SK-N-SH (cell line): Measurements from ENCODE around the gene LMO3.

Experiments used
- CTCF ChIP-seq: fragments of 200-600 bp; sonication (generic); IDR thresholded peaks from 2 replicates; pipeline ENCODE4 v1.6.1; 2017; ENCODE audit warnings: antibody characterized with exemption, mild to moderate bottlenecking, moderate library complexity
- EP300 ChIP-seq, 2 experiments: IDR thresholded peaks; 2 replicates each; pipeline versions ENCODE4 v1.4.0 to v1.6.1; 2012; ENCODE audit warnings: borderline replicate concordance in 1 of 2, low read depth in 1 of 2, low read length in 1 of 2
- EZH2phosphoT487 ChIP-seq: fragments of 200-600 bp; sonication (generic); IDR thresholded peaks from 2 replicates; pipeline ENCODE4 v1.6.1; 2017; ENCODE audit warnings: low read depth, mixed run types, mild to moderate bottlenecking, antibody characterized with exemption, moderate library complexity, borderline replicate concordance
- FOXM1 ChIP-seq: IDR thresholded peaks from 2 replicates; pipeline ENCODE4 v1.4.0; 2012; ENCODE audit warnings: low read depth, mild to moderate bottlenecking
- GABPA ChIP-seq: IDR thresholded peaks from 2 replicates; pipeline ENCODE4 v1.4.0; 2012; ENCODE audit warnings: low read depth, mild to moderate bottlenecking
- JUND ChIP-seq: IDR thresholded peaks from 2 replicates; pipeline ENCODE4 v1.4.0; 2012
- MAX ChIP-seq: IDR thresholded peaks from 2 replicates; pipeline ENCODE4 v1.4.0; 2012; ENCODE audit warnings: low read depth
- POLR2AphosphoS5 ChIP-seq: IDR thresholded peaks from 2 replicates; pipeline ENCODE4 v1.6.1; 2012; ENCODE audit warnings: low read depth, low read length
- RAD21 ChIP-seq: IDR thresholded peaks from 2 replicates; pipeline ENCODE4 v1.6.1; 2012; ENCODE audit warnings: mild to moderate bottlenecking, low read length
- RCOR1 ChIP-seq: fragments of 150-350 bp; IDR thresholded peaks from 2 replicates; pipeline ENCODE4 v1.6.1; 2017; ENCODE audit warnings: antibody characterized with exemption, low read length
- REST ChIP-seq: IDR thresholded peaks from 2 replicates; pipeline ENCODE4 v1.6.1; 2012; ENCODE audit warnings: mild to moderate bottlenecking, low read depth, low read length, moderate library complexity
- RFX5 ChIP-seq: IDR thresholded peaks from 2 replicates; pipeline ENCODE4 v1.6.1; 2012; ENCODE audit warnings: mild to moderate bottlenecking, improper control_type of control experiment, low read length
- USF2 ChIP-seq: fragments of 150-350 bp; IDR thresholded peaks from 2 replicates; pipeline ENCODE4 v1.6.1; 2017; ENCODE audit warnings: antibody characterized with exemption, low read length, low read depth, borderline replicate concordance

GRCh38 chr12:16524378-16524777, 81.6 kb downstream of the LMO3 start:
- no peak for TF ChIP-seq CTCF
- no peak for TF ChIP-seq EZH2phosphoT487
- no peak for TF ChIP-seq MAX
- no peak for TF ChIP-seq RCOR1
- TF ChIP-seq RAD21 = no peak
- TF ChIP-seq JUND = no peak
- no peak for TF ChIP-seq EP300 (IDR thresholded peaks at IDR 0.05; ENCODE audit: borderline replicate concordance in 1 of 2, low read depth in 1 of 2, low read length in 1 of 2)
- TF ChIP-seq USF2 = no peak
- TF ChIP-seq FOXM1 = no peak
- no peak for TF ChIP-seq GABPA
- no peak for TF ChIP-seq REST
- no peak for TF ChIP-seq POLR2AphosphoS5
- no peak for TF ChIP-seq RFX5
